Astrocyte of the cerebellum (primary cell): ENCODE data around the gene CLCN1.

Experiments
- DNase-seq: peaks from one replicate; pipeline ENCODE4 v3.0.0-alpha.2; 2011; ENCODE audit warnings: low read depth
- H3K4me3 ChIP-seq: 2 replicates; pipeline ENCODE4 v1.5.1; 2011; ENCODE audit warnings: mild to moderate bottlenecking, low read depth, low read length, moderate library complexity
- in situ Hi-C: cut with HindIII; loops from 2 replicates; pipeline ENCODE4 v1.10.0; 2017; ENCODE audit warnings: low sequenced_read_pairs
- TF ChIP-seq, protein P1 (sequence below): IDR thresholded peaks from 2 replicates; pipeline ENCODE4 v1.5.1; 2012; ENCODE audit warnings: low read length, low read depth, moderate library complexity, mild to moderate bottlenecking; ENCODE audit errors: missing control alignments

Gene CLCN1

DNA sequence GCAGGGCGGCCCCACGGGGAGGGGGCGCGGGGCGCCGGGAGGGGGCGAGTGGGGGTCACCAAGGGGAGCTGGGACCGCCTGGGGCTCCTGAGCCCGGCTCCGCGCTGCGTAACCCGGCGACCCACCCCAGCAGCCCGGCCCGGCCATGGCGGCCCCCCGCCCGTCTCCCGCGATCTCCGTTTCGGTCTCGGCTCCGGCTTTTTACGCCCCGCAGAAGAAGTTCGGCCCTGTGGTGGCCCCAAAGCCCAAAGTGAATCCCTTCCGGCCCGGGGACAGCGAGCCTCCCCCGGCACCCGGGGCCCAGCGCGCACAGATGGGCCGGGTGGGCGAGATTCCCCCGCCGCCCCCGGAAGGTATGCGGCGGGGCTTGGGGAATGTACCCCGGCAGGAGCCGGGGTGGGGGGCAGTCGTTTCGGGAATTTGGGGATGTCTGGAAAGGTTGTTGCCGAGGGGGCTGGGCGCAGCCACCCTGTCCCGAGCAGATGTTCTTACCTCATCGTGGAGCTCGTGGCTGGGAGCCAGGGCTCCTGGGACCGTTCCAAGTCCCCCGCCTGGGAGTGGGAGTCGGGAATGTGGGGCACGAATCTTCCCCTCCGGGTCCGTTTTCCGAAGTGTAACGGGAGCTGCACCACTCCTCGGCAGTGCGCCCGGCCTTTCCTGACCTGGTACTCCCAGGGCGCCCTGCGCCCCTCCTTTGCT lies 65.7 kb downstream of the CLCN1 start:
- in situ Hi-C loops: no loop called here
- TF ChIP-seq, protein P1, sequence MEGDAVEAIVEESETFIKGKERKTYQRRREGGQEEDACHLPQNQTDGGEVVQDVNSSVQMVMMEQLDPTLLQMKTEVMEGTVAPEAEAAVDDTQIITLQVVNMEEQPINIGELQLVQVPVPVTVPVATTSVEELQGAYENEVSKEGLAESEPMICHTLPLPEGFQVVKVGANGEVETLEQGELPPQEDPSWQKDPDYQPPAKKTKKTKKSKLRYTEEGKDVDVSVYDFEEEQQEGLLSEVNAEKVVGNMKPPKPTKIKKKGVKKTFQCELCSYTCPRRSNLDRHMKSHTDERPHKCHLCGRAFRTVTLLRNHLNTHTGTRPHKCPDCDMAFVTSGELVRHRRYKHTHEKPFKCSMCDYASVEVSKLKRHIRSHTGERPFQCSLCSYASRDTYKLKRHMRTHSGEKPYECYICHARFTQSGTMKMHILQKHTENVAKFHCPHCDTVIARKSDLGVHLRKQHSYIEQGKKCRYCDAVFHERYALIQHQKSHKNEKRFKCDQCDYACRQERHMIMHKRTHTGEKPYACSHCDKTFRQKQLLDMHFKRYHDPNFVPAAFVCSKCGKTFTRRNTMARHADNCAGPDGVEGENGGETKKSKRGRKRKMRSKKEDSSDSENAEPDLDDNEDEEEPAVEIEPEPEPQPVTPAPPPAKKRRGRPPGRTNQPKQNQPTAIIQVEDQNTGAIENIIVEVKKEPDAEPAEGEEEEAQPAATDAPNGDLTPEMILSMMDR: no peak
- DNase-seq: peak; percentile 48
- peak overlapping the region; percentile 78 for H3K4me3 ChIP-seq

DNA sequence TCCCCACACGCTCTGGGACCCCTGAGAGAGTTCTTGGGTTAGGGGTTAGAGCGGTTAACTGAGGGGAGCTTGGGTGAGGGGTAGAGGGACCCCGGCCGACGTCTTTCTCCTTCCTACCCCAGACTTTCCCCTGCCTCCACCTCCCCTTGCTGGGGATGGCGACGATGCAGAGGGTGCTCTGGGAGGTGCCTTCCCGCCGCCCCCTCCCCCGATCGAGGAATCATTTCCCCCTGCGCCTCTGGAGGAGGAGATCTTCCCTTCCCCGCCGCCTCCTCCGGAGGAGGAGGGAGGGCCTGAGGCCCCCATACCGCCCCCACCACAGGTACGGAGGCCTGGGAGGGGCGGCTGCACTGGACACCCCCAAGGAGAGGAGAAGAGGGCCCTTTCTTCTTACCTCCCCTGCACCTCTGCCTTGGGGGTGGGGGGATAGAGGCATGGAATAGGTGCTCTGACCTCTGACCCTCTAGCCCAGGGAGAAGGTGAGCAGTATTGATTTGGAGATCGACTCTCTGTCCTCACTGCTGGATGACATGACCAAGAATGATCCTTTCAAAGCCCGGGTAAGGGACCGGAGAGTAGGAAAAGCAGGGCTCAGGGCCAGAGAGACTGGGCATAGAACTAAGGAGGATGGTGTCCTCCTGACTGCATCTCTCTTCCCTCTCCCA lies 66.3 kb downstream of the CLCN1 start:
- no peak for DNase-seq
- peak overlapping the region; percentile 78 for H3K4me3 ChIP-seq
- TF ChIP-seq, protein P1: no peak
- in situ Hi-C loops: no loop called here

DNA sequence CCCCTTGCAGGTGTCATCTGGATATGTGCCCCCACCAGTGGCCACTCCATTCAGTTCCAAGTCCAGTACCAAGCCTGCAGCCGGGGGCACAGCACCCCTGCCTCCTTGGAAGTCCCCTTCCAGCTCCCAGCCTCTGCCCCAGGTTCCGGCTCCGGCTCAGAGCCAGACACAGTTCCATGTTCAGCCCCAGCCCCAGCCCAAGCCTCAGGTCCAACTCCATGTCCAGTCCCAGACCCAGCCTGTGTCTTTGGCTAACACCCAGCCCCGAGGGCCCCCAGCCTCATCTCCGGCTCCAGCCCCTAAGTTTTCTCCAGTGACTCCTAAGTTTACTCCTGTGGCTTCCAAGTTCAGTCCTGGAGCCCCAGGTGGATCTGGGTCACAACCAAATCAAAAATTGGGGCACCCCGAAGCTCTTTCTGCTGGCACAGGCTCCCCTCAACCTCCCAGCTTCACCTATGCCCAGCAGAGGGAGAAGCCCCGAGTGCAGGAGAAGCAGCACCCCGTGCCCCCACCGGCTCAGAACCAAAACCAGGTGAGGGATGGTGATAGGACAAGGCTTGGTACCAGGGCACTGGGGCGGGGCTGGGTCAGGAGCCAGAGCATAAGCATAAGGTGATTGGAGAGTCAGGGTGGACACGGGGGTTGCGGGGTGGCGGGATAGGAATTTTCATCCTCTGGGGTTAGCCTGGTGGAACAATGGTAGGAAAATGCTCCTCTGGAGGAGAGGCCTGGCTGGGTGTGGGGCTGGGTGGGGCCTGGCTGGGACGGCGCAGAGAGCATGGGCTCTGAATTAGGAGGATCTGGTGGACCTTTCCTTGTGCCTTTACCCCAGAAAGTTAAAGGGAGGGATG lies 67.1 kb downstream of the CLCN1 start:
- TF ChIP-seq, protein P1: no peak
- peak overlapping the region; percentile 78 for H3K4me3 ChIP-seq
- DNase-seq: no peak
- in situ Hi-C loops: no loop called here

DNA sequence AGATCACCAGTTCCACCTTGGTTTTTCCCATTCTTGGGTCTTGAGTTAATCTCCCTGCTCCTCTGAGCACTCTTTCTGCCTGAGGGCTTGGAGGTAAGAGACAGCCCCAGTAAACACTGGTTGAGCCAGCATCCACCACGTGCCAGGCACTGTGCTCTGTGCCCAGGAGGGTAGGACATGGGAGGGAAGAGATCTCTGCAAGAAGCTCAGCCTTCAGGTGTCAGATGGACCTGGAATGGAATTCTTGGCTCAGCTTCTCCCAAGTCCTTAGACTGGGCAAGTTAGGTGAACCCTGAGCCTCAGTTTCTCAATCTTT lies 67.7 kb downstream of the CLCN1 start:
- no peak for DNase-seq
- in situ Hi-C loops: no loop called here
- TF ChIP-seq, protein P1: no peak
- H3K4me3 ChIP-seq: peak overlapping the region; percentile 78

- DNase-seq: no peak
- TF ChIP-seq, protein P1: no peak
- peak overlapping the region; percentile 78 for H3K4me3 ChIP-seq
- in situ Hi-C loops: no loop called here
These were observed 68.2 kb downstream of the CLCN1 start for GRCh38 chr7:143384148-143384547.
